GM12878 (cell line): ENCODE results near the gene GPR152. TPM values are rescaled to one million over a fixed set of nuclear protein-coding genes. Genes with fewer than 3 reads are reported as not detected.

Source experiments
- ATAC-seq: fragments of 200-7000 bp; cut with Tn5 transposase; 3 replicates; pipeline ENCODE4 v1.9.1; 2020; ENCODE audit warnings: mild to moderate bottlenecking, moderate library complexity
- BruUV-seq: library from RNA; stranded (reverse); fragments of 400-500 nt; replicated peaks from 2 replicates; lab custom pipeline; 2021; lab: Mats Ljungman, UMichigan
- CTCF ChIA-PET: fragments of 300-600 bp; sonication (Branson Sonifier 250); formaldehyde crosslinking; extraction: SDS; loops from one replicate; lab custom pipeline; 2021; ENCODE audit warnings: inconsistent platforms; lab: Yijun Ruan, JAX
- POLR2A ChIA-PET: fragments of 350-600 bp; formaldehyde crosslinking; extraction: SDS; loops from one replicate; lab custom pipeline; 2021; ENCODE audit warnings: inconsistent platforms; lab: Charles Lee
- RAD21 ChIA-PET: fragments of 300-600 bp; sonication (Branson Sonifier 250); formaldehyde crosslinking; loops from one replicate; lab custom pipeline; 2023; ENCODE audit warnings: antibody characterized with exemption; ENCODE audit not compliant: unreplicated experiment; lab: Charles Lee
- SMC1A ChIA-PET: fragments of 300-600 bp; sonication (Branson Sonifier 250); formaldehyde crosslinking; loops from one replicate; lab custom pipeline; 2023; ENCODE audit not compliant: unreplicated experiment, uncharacterized antibody; lab: Charles Lee
- DNase-seq: peaks from one replicate; pipeline ENCODE4 v3.0.0-alpha.2; 2011; ENCODE audit warnings: low read depth, low spot score
- FAIRE-seq: peaks from 3 replicates; lab custom pipeline; 2011; peaks lifted over from hg19 to GRCh38; lab: Jason Lieb, UNC
- H2AFZ ChIP-seq: 2 replicates; pipeline ENCODE4 v1.6.0; 2011; ENCODE audit warnings: low read depth, low read length, control low read depth; ENCODE audit not compliant: control insufficient read depth
- H3K27ac ChIP-seq: 2 replicates; pipeline ENCODE4 v1.5.1; 2011; ENCODE audit warnings: control low read depth; ENCODE audit not compliant: control insufficient read depth, insufficient read depth
- H3K27me3 ChIP-seq, 2 experiments: replicated peaks in 1 of 2; 2 replicates each; pipeline versions ENCODE4 v1.6.0 to v1.6.1; 2011; ENCODE audit warnings: low read length in 1 of 2; ENCODE audit not compliant: control insufficient read depth in 2 of 2, insufficient read depth in 2 of 2
- H3K36me3 ChIP-seq, 2 experiments: 2 replicates each; pipeline ENCODE4 v1.5.1; 2011; ENCODE audit warnings: low read length in 1 of 2; ENCODE audit not compliant: control insufficient read depth in 2 of 2, insufficient read depth in 2 of 2
- H3K4me1 ChIP-seq: 2 replicates; pipeline ENCODE4 v1.6.1; 2011; ENCODE audit warnings: mild to moderate bottlenecking, low read length, moderate library complexity, mixed read lengths; ENCODE audit not compliant: control insufficient read depth, insufficient read depth
- H3K4me2 ChIP-seq: 2 replicates; pipeline ENCODE4 v1.6.0; 2011; ENCODE audit warnings: control low read depth; ENCODE audit not compliant: control insufficient read depth, insufficient read depth
- H3K4me3 ChIP-seq: fragments of 200-600 bp; sonication (generic); 2 replicates; pipeline ENCODE4 v1.5.1; 2016
- H3K79me2 ChIP-seq: 2 replicates; pipeline ENCODE4 v1.6.0; 2011; ENCODE audit warnings: low read length; ENCODE audit not compliant: control insufficient read depth, insufficient read depth
- H3K9ac ChIP-seq: 2 replicates; pipeline ENCODE4 v1.8.0; 2011; ENCODE audit warnings: low read length, control low read depth, mixed read lengths; ENCODE audit not compliant: control insufficient read depth, insufficient read depth
- H3K9me3 ChIP-seq: replicated peaks from 3 replicates; pipeline ENCODE4 v1.5.1; 2011; ENCODE audit warnings: mild to moderate bottlenecking, low read length; ENCODE audit not compliant: control insufficient read depth, insufficient read depth
- H4K20me1 ChIP-seq: 2 replicates; pipeline ENCODE4 v1.6.0; 2011; ENCODE audit not compliant: control insufficient read depth, insufficient read depth
- IRF3 ChIP-seq: fragments of 450-650 bp; IDR thresholded peaks from 2 replicates; pipeline ENCODE4 v1.6.1; 2014; ENCODE audit warnings: mild to moderate bottlenecking
- KAT2A ChIP-seq: conservative IDR thresholded peaks from 2 replicates; pipeline ENCODE4 v1.6.1; 2011; ENCODE audit warnings: low read depth, low read length; ENCODE audit not compliant: control insufficient read depth
- MLLT1 ChIP-seq: fragments of 450-650 bp; IDR thresholded peaks from 2 replicates; pipeline ENCODE4 v1.6.1; 2016; ENCODE audit warnings: mild to moderate bottlenecking
- POLR2A ChIP-seq: IDR thresholded peaks from 2 replicates; pipeline ENCODE4 v1.6.1; 2011; ENCODE audit warnings: low read depth, mild to moderate bottlenecking, low read length
- SMARCA5 ChIP-seq: fragments of 450-650 bp; IDR thresholded peaks from 2 replicates; pipeline ENCODE4 v1.6.1; 2017; ENCODE audit warnings: mild to moderate bottlenecking
- WGBS: methylation state at CpG from one replicate; pipeline ENCODE4 v1.1.6; 2016; ENCODE audit warnings: low lambda C conversion rate; ENCODE audit not compliant: insufficient replicate concordance, insufficient coverage; ENCODE audit errors: missing lambda C conversion rate; 5-methylcytosine and 5-hydroxymethylcytosine counted together
- in situ Hi-C: fragments of 300-500 bp; cut with MboI; formaldehyde crosslinking; loops from 9 replicates; pipeline ENCODE4 v1.14.3; 2018; ENCODE audit warnings: mixed read lengths
- intact Hi-C: fragments of 100-400 bp; cut with micrococcal nuclease; formaldehyde crosslinking; loops from one replicate; pipeline ENCODE4 v1.14.2; 2022; ENCODE audit not compliant: unreplicated experiment
- polyA plus RNA-seq, 11 experiments: library from polyadenylated mRNA; depleted of rRNA in 4 of 11; unstranded in 6 of 11; stranded (reverse) in 5 of 11; fragments of >200 nt; fragmentation: Nextera tagmentation in 4 of 11; fragmentation: Illumina TruSeq in 1 of 11; extraction: Ambion mirVana in 4 of 11; extraction: Trizol in 1 of 11; gene quantifications; 1 replicate in 1 of 11; 2 replicates in 10 of 11; pipeline versions ENCODE4 v1.2.1 to v1.2.3, GENCODE V29; 2011 to 2016; ENCODE audit warnings: inconsistent platforms in 2 of 11, missing spikeins in 2 of 11, low read depth in 1 of 11
- total RNA-seq, 4 experiments: library from RNA; depleted of rRNA in 3 of 4; stranded (reverse); fragments of >200 nt in 3 of 4; fragmentation: Illumina TruSeq in 1 of 4; extraction: Trizol in 1 of 4; gene quantifications; 2 replicates each; pipeline versions ENCODE4 v1.2.1 to v1.2.3, GENCODE V29; 2013 to 2021

Gene GPR152
- total and polyA plus RNA-seq, 10 of the 15 experiments (the other 5 are each of a cell fraction or from before 2014, with no cell fraction given), result not detected

DNA sequence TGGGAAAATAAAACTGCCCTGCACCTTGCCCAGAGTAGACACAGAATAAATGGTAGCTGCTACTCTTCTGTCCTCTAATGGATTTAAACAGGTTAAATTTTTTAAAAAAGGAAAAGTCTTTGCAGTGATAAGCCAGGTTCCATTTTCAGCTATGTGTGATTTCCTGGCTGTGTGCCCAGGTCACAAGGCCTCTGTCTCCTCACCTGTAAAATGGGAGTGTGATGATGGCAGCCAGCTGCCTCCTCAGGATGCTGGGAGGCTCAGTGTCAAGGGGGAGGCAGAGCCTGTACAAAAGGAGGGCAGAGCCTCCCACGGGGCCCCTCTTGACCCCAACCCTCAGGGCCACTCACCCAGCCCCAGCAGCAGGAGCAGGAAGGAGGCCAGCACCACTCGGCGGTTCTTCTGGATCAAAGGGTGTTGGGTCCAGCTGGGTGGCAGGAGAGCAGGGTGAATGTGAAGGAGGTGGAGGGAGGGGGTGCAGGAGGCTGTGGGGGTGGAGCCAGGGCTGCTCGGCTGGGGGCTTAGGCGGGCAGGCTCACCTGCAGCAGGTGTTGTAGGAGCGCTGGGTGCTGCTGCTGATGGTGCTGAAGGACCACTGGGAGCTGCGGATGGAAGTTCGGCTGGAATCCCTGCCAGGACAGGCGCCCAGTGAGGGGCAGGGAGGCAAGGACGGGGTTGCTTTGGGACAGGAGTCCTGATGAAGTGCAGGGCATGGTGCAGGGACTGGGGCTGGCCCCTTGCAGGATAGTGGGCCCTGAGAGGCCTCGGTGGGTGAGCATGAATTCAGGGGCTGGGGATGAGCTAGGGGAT is 14.6 kb upstream of the GPR152 start:
- CTCF ChIA-PET, result interaction anchor here (0.7 to 5.1 kb wide), 7 partner anchors 13 to 86 kb away, joined by 3 to 36 read pairs (median 4); partner anchors contain the start of genes PITPNM1 and PPP1CA
- Histone ChIP-seq H3K4me2 (peak overlapping the region; percentile 98; the same call in 1 of the 2 replicates), H3K9ac (no peak overlapping the region), H3K27me3 (no peaks in the 10 kb centered on the region), H3K36me3 (no peaks in the 10 kb centered on the region; a peak in 1 of 4 replicates), H2AFZ (no peak overlapping the region), H3K4me1 (peaks cover 37% of the 10 kb centered on the region), H4K20me1 (no peaks in the 10 kb centered on the region), H3K4me3 (no peak overlapping the region), H3K9me3 (no peaks in the 10 kb centered on the region), H3K27ac (no peak overlapping the region), H3K79me2 (peaks cover 14% of the 10 kb centered on the region)
- SMC1A ChIA-PET, result interaction anchor here (1.2 to 5.2 kb wide), 4 partner anchors 18 to 116 kb away, joined by 4 to 46 read pairs (median 30); partner anchors contain the start of genes AIP, PPP1CA, PTPRCAP and TBC1D10C
- intact Hi-C loops, result no loop called here
- RAD21 ChIA-PET, result interaction anchor here (1.1 to 5.5 kb wide), 12 partner anchors 19 to 121 kb away, joined by 3 to 72 read pairs (median 7); partner anchors contain the start of genes AIP, CDK2AP2, PPP1CA and PTPRCAP
- TSS peak; percentile 50 for BruUV-seq
- DNase-seq (no peak), FAIRE-seq (no peak), ATAC-seq (no peak)
- in situ Hi-C loops, result no loop called here
- TF ChIP-seq SMARCA5 (0 out of 2 replicates have a peak, but pooled peaks have one; percentile 38), KAT2A (no peak), POLR2A (peak; percentile 50), MLLT1 (no peak), IRF3 (no peak)
- 79% methylated on average over 8 of the region's 11 CpGs for WGBS
- POLR2A ChIA-PET, result interaction anchor here (0.6 to 8.1 kb wide), 11 partner anchors 8 to 317 kb away, joined by 3 to 78 read pairs (median 7); partner anchors contain the start of genes AIP, PPP1CA, PTPRCAP and RAD9A
